ENCODE data around the gene DIRAS1.

GRCh38 chr19:2756477-2756876 lies 35.3 kb upstream of the DIRAS1 start:
- TF ChIP-seq EZH2phosphoT487 (IDR thresholded peaks at IDR 0.05; ENCODE audit: insufficient read depth, low read depth) (no peak), EZH2 (IDR thresholded peaks at IDR 0.05; ENCODE audit: insufficient read depth, poor library complexity, severe bottlenecking) (no peak)
